GM18867 (cell line): ENCODE data around the gene PCDHA11.
"Not testable (repeated sequence)": the region's sequence is repeated elsewhere in the genome, so short reads cannot be mapped to it uniquely, and the experiment has no call there.

Experiments used
- ATAC-seq: cut with Tn5 transposase; IDR thresholded peaks from one replicate; pipeline ENCODE4 v1.9.1; 2021; ENCODE audit warnings: mild to moderate bottlenecking, moderate library complexity; ENCODE audit not compliant: unreplicated experiment

PCDHA11 gene

DNA sequence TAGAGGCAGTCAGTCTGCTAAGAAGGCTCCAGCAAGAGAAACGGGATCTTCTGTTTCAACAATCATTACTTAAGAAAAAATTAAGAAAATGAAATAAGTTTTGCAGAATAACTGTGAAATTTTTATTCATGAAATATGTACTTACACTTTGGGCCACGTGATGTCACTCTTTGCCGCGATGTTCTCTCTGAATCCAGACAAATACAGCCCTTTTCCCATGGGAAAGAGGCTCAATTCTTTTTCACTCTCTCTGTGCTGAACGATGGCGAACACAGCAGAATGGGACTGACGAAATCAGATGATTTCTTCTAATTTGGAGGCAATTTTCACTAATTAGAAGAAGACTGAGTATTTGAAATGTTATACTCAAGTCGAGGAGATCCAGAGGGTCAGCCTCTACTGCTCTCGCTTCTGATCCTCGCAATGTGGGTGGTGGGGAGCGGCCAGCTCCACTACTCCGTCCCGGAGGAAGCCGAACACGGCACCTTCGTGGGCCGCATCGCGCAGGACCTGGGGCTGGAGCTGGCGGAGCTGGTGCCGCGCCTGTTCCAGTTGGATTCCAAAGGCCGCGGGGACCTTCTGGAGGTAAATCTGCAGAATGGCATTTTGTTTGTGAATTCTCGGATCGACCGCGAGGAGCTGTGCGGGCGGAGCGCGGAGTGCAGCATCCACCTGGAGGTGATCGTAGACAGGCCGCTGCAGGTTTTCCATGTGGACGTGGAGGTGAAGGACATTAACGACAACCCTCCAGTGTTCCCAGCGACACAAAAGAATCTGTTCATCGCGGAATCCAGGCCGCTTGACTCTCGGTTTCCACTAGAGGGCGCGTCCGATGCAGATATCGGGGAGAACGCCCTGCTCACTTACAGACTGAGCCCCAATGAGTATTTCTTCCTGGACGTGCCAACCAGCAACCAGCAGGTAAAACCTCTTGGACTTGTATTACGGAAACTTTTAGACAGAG is 20.3 kb upstream of the PCDHA11 start, which contains the start of gene PCDHA9:
Gene PCDHA9 (plus strand): TSS at position 244 of the 964 bp plus-strand sequence. CDS start 114 bp downstream, at position 358.
- not testable (repeated sequence) for ATAC-seq

DNA sequence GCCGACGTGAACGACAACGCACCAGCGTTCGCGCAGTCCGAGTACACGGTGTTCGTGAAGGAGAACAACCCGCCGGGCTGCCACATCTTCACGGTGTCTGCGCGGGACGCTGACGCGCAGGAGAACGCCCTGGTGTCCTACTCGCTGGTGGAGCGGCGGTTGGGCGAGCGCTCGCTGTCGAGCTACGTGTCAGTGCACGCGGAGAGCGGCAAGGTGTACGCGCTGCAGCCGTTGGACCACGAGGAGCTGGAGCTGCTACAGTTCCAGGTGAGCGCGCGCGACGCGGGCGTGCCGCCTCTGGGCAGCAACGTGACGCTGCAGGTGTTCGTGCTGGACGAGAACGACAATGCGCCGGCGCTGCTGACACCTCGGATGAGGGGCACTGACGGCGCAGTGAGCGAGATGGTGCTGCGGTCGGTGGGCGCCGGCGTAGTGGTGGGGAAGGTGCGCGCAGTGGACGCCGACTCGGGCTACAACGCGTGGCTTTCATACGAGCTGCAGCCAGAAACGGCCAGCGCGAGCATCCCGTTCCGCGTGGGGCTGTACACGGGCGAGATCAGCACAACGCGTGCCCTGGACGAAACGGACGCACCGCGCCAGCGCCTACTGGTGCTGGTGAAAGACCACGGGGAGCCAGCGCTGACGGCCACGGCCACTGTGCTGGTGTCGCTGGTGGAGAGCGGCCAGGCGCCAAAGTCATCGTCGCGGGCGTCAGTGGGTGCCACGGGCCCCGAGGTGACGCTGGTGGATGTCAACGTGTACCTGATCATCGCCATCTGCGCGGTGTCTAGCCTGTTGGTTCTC is 18.7 kb upstream of the PCDHA11 start:
- ATAC-seq = not testable (repeated sequence)

DNA sequence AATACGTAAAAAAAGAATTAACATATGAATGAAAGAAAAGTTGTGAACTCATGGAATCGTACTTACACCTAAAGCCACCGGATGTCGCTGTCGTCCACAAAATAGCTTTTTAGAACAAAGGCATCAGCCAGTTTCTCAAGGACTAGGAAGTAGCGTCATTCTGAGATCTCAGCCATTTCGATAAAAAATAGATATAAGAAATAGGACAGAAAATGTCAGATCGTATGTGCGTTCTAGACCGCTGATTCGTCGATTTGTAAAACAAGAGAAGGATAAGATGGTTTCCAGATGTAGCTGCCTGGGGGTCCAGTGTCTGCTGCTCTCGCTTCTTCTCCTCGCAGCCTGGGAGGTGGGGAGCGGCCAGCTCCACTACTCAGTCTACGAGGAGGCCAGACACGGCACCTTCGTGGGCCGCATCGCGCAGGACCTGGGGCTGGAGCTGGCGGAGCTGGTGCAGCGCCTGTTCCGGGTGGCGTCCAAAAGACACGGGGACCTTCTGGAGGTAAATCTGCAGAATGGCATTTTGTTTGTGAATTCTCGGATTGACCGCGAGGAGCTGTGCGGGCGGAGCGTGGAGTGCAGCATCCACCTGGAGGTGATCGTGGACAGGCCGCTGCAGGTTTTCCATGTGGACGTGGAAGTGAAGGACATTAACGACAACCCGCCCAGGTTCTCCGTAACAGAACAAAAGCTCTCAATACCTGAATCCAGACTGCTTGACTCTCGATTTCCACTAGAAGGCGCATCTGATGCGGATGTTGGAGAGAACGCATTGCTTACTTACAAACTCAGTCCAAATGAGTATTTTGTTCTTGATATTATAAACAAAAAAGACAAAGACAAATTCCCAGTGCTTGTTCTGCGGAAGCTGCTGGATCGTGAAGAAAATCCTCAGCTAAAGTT is 12.7 kb upstream of the PCDHA11 start, which contains the start of gene PCDHA10:
Gene PCDHA10 (plus strand): TSS at position 126 of the 903 bp plus-strand sequence. CDS start 152 bp downstream, at position 278.
- ATAC-seq = no peak

DNA sequence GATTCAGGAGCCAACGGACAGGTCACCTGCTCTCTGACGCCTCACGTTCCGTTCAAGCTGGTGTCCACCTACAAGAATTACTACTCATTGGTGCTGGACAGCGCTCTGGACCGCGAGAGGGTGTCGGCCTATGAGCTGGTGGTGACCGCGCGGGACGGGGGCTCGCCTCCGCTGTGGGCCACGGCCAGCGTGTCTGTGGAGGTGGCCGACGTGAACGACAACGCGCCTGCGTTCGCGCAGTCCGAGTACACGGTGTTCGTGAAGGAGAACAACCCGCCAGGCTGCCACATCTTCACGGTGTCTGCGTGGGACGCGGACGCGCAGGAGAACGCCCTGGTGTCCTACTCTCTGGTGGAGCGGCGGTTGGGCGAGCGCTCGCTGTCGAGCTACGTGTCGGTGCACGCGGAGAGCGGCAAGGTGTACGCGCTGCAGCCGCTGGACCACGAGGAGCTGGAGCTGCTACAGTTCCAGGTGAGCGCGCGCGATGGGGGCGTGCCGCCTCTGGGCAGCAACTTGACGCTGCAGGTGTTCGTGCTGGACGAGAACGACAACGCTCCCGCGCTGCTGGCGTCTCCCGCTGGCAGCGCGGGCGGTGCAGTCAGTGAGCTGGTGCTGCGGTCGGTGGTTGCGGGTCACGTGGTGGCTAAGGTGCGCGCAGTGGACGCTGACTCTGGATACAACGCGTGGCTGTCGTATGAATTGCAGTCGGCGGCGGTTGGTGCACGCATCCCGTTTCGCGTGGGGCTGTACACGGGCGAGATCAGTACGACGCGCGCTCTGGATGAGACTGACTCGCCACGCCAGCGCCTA is 11.4 kb upstream of the PCDHA11 start:
- ATAC-seq = no peak

DNA sequence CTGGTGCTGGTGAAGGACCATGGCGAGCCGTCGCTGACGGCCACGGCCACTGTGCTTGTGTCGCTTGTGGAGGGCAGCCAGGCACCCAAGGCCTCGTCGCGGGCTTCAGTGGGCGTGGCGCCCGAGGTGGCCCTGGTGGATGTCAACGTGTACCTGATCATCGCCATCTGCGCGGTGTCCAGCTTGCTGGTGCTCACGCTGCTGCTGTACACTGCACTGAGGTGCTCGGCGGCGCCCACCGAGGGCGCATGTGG is 10.8 kb upstream of the PCDHA11 start:
- no peak for ATAC-seq

DNA sequence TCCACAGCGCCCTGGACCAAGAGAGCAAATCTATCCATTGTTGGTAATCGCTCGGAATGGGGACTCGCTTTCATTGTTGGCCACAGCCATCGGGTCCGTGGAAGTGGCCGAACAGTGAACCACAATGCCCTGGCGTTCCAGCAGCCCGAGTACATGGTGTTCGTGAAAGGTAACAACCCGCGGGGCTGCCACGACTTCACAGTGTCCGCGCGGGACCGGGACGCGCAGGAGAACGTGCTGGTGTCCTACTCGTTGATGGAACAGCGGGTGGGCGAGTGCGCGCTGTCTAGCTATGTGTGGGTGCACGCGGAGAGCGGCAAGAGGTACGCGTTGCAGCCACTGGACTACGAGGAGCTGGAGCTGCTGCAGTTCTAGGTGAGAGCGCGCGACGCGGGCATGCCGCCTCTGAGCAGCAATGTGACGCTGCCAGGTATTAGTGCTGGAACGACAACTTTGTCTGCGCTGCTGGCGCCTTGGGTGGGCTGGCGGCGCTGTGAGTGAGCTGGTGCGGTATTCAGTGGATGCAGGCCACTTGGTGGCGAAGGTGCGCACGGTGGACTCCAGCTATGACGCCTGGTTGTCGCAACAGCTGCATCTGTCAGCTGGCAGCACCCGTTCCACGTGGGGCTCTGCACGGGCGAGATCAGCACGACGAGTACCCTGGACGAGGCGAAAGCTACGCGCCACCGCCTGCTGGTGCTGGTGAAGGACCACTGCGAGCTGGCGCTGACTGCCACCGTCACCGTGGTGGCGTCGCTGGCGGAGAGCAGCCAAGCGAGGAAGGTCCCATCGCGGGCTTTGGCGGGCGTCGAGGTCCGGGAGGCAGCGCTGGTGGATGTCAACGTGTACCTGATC is 6.1 kb upstream of the PCDHA11 start:
- no peak for ATAC-seq

DNA sequence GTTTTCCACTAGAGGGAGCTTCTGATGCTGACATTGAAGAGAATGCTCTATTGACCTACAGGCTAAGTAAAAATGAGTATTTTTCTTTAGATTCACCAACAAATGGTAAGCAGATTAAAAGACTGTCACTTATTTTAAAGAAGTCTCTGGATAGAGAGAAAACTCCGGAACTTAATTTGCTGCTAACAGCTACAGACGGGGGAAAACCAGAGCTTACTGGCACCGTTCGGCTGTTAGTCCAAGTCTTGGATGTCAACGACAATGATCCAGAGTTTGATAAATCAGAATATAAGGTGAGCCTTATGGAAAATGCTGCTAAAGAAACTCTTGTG is 764 bp downstream of the PCDHA11 start:
- no peak for ATAC-seq

DNA sequence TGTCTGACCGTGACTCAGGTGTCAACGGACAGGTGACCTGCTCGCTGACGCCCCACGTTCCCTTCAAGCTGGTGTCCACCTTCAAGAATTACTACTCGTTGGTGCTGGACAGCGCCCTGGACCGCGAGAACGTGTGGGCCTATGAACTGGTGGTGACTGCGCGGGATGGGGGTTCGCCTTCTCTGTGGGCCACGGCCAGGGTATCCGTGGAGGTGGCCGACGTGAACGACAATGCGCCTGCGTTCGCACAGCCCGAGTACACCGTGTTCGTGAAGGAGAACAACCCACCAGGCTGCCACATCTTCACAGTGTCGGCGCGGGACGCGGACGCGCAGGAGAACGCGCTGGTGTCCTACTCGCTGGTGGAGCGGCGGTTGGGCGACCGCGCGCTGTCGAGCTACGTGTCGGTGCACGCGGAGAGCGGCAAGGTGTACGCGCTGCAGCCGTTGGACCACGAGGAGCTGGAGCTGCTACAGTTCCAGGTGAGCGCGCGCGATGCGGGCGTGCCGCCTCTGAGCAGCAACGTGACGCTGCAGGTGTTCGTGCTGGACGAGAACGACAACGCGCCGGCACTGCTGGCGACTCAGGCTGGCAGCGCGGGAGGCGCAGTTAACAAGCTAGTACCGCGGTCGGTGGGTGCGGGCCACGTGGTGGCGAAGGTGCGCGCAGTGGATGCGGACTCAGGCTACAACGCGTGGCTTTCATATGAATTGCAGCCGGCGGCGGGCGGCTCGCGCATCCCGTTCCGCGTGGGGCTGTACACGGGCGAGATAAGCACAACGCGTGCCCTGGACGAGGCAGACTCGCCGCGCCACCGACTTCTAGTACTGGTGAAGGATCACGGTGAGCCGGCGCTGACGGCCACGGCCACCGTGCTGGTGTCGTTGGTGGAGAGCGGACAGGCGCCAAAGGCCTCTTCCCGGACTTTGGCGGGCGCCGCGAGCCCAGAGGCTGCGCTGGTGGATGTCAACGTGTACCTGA is 1.8 kb downstream of the PCDHA11 start:
- no peak for ATAC-seq

DNA sequence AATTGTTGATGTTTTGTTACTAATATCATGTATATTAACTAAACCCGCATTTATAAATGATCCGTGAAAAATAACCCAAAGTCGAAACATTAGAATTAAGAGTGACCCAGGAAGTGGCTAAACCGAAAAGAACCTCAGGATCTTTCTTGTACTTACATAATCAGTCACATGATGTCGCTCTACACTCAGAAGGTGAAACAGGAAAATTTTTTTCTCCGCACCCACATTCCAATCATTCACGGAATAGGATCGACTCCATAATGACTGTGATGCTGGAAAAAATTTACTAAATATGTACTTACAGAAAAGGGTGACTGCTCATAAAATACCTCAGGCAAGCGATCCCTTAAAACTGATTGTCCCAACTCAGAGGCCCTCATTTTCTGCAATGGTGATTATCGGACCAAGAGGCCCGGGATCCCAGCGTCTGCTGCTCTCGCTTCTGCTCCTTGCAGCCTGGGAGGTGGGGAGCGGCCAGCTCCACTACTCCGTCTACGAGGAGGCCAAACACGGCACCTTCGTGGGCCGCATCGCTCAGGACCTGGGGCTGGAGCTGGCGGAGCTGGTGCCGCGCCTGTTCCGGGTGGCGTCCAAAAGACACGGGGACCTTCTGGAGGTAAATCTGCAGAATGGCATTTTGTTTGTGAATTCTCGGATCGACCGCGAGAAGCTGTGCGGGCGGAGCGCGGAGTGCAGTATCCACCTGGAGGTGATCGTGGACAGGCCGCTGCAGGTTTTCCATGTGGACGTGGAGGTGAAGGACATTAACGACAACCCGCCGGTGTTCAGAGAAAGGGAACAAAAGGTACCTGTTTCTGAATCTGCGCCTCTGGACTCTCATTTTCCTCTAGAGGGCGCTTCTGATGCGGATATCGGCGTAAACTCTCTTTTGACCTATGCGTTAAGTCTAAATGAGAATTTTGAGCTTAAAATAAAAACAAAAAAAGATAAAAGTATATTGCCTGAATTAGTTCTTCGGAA is 6.6 kb downstream of the PCDHA11 start, which contains the start of gene PCDHA12:
Gene PCDHA12 (plus strand): TSS at position 224 of the 981 bp plus-strand sequence. CDS start 165 bp downstream, at position 389.
- no peak for ATAC-seq

DNA sequence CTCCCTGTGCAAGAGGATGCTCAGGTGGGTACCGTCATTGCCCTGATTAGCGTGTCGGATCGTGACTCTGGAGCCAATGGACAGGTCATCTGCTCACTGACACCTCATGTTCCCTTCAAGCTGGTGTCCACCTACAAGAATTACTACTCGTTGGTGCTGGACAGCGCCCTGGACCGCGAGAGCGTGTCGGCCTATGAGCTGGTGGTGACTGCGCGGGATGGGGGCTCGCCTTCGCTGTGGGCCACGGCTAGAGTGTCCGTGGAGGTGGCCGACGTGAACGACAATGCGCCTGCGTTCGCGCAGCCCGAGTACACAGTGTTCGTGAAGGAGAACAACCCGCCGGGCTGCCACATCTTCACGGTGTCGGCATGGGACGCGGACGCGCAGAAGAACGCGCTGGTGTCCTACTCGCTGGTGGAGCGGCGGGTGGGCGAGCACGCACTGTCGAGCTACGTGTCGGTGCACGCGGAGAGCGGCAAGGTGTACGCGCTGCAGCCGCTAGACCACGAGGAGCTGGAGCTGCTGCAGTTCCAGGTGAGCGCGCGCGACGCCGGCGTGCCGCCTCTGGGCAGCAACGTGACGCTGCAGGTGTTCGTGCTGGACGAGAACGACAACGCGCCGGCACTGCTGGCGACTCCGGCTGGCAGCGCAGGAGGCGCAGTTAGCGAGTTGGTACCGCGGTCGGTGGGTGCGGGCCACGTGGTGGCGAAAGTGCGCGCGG is 7.9 kb downstream of the PCDHA11 start:
- ATAC-seq = not testable (repeated sequence)

DNA sequence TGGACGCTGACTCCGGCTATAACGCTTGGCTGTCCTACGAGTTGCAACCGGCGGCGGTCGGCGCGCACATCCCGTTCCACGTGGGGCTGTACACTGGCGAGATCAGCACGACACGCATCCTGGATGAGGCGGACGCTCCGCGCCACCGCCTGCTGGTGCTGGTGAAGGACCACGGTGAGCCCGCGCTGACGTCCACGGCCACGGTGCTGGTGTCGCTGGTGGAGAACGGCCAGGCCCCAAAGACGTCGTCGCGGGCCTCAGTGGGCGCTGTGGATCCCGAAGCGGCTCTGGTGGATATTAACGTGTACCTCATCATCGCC is 8.5 kb downstream of the PCDHA11 start:
- no peak for ATAC-seq

DNA sequence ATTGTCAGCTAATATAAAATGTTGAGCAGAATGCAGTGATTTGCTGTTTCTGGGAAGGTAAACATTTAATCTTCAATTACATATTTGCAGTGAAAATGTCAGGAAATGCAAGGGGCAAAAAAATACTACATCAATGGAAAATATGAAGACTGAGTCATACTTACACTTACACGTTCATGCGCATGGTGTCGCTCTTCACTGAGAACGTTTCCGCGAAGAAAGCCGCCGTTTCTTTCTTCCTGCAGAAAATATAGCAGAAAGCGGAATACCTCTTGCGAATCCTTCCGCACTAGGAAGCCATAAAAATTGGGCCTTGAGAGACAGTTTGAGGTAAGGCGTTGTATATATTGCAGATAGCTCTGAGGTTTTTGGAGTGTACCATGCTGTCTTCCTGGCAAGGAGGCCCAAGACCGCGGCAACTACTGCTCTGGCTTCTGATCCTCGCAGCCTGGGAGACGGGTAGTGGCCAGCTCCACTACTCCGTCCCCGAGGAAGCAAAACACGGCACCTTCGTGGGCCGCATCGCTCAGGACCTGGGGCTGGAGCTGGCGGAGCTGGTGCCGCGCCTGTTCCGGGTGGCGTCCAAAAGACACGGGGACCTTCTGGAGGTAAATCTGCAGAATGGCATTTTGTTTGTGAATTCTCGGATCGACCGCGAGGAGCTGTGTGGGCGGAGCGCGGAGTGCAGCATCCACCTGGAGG is 13.3 kb downstream of the PCDHA11 start, which contains the start of gene PCDHA13:
Gene PCDHA13 (plus strand): TSS at position 236 of the 702 bp plus-strand sequence. CDS start 145 bp downstream, at position 381.
- no peak for ATAC-seq

DNA sequence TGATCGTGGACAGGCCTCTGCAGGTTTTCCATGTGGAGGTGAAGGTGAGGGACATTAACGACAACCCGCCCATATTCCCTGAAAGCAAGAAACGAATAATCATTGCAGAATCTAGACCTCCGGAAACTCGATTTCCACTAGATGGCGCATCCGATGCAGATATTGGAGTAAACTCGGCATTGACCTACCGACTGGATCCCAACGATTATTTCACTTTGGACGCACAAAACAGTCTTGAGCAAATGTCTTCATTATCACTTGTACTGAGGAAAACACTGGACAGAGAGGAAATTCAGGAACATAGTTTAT is 13.8 kb downstream of the PCDHA11 start:
- no peak for ATAC-seq

DNA sequence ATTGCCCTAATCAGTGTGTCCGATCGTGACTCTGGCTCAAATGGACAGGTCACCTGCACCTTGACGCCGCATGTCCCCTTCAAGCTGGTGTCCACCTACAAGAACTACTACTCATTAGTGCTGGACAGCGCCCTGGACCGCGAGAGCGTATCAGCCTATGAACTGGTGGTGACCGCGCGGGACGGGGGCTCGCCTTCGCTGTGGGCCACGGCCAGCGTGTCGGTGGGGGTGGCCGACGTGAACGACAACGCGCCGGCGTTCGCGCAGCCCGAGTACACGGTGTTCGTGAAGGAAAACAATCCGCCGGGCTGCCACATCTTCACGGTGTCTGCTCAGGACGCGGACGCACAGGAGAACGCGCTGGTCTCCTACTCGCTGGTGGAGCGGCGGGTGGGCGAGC is 14.6 kb downstream of the PCDHA11 start:
- ATAC-seq = no peak

DNA sequence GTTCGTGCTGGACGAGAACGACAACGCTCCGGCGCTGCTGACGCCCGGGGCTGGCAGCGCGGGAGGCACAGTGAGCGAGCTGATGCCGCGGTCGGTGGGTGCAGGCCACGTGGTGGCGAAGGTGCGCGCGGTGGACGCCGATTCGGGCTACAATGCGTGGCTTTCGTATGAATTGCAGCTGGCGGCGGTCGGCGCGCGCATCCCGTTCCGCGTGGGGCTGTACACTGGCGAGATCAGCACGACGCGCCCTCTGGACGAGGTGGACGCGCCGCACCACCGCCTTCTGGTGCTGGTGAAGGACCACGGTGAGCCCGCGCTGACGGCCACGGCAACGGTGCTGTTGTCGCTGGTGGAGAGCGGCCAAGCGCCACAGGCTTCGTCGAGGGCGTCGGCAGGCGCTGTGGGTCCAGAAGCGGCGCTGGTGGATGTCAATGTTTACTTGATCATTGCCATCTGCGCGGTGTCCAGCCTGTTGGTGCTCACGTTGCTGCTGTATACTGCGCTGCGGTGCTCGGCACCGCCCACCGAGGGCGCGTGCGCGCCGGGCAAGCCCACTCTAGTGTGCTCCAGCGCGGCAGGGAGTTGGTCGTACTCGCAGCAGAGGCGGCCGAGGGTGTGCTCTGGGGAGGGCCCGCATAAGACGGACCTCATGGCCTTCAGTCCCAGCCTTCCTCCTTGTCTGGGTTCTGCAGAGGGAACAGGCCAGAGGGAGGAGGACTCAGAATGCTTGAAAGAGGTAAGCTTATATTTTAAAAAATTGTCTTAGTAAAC is 15.4 kb downstream of the PCDHA11 start:
- ATAC-seq = no peak
